BLaER1 treated with 17β-estradiol and CSF1 and Interleukin-3, amounts not matched to agents 10 nM and 100 nM (cell line): ENCODE results near the gene RNF130.

Experiments used
- H3K27ac ChIP-seq, 11 experiments: shearing (Covaris generic); formaldehyde crosslinking; 2 replicates each; pipeline ENCODE4 v1.8.1; 2022
- H3K27me3 ChIP-seq, 11 experiments: shearing (Covaris generic); formaldehyde crosslinking; 2 replicates each; pipeline ENCODE4 v1.8.1; 2022
- H3K36me3 ChIP-seq, 11 experiments: shearing (Covaris generic); formaldehyde crosslinking; 2 replicates each; pipeline ENCODE4 v1.8.1; 2022
- H3K4me1 ChIP-seq, 10 experiments: shearing (Covaris generic); formaldehyde crosslinking; 2 replicates each; pipeline ENCODE4 v1.8.1; 2022
- H3K4me2 ChIP-seq, 11 experiments: shearing (Covaris generic); formaldehyde crosslinking; 2 replicates each; pipeline ENCODE4 v1.8.1; 2022
- H3K4me3 ChIP-seq, 10 experiments: shearing (Covaris generic); formaldehyde crosslinking; 2 replicates each; pipeline ENCODE4 v1.8.1; 2022
- H3K9ac ChIP-seq, 11 experiments: shearing (Covaris generic); formaldehyde crosslinking; 2 replicates each; pipeline ENCODE4 v1.8.1; 2022
- H3K9me3 ChIP-seq, 11 experiments: shearing (Covaris generic); formaldehyde crosslinking; replicated peaks in 1 of 11; 2 replicates each; pipeline ENCODE4 v1.8.1; 2022
- H4K20me1 ChIP-seq, 11 experiments: shearing (Covaris generic); formaldehyde crosslinking; 2 replicates each; pipeline ENCODE4 v1.8.1; 2022
- Cebpa-rat ChIP-seq, 11 experiments: shearing (Covaris generic); IDR thresholded peaks; 2 replicates each; pipeline ENCODE4 v1.8.1; 2022

RNF130 gene

DNA sequence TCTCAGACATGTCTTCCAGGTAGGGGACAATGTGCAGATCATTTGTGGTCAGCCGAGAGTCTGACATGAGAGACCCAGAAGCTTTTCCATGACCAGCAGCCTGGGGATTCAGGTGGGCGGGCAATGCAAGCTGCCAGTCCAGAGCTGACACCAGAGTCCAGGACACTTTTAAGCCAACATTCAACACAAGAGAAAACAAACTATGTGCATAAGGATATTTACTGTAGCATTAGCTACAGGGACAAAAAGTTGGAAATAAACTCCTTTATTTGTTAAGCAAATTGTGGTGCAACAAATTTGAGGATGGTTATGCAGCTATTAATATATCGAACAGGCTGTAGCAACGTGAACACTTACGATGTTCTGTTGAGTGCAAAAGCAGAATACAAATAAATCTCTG is 9.9 kb upstream of the RNF130 start:
- Histone ChIP-seq H3K36me3 (no peaks in the 10 kb centered on the region; a peak in 1 of 22 replicates), H3K9ac (no peak overlapping the region), H3K9me3 (peaks cover 8 to 51% (median 38%) of the 10 kb centered on the region in 11 experiments; a peak in 20 of 22 replicates), H3K27ac (no peak overlapping the region), H3K4me3 (no peak overlapping the region), H4K20me1 (no peaks in the 10 kb centered on the region), H3K4me1 (peaks cover 22 to 43% (median 35%) of the 10 kb centered on the region in 10 experiments), H3K27me3 (no peaks in the 10 kb centered on the region; a peak in 1 of 22 replicates), H3K4me2 (peak overlapping the region in 1 of 11 experiments; percentile 53; a peak in 1 of 22 replicates)
- no peak for TF ChIP-seq Cebpa-rat (IDR thresholded peaks at IDR 0.05)

DNA sequence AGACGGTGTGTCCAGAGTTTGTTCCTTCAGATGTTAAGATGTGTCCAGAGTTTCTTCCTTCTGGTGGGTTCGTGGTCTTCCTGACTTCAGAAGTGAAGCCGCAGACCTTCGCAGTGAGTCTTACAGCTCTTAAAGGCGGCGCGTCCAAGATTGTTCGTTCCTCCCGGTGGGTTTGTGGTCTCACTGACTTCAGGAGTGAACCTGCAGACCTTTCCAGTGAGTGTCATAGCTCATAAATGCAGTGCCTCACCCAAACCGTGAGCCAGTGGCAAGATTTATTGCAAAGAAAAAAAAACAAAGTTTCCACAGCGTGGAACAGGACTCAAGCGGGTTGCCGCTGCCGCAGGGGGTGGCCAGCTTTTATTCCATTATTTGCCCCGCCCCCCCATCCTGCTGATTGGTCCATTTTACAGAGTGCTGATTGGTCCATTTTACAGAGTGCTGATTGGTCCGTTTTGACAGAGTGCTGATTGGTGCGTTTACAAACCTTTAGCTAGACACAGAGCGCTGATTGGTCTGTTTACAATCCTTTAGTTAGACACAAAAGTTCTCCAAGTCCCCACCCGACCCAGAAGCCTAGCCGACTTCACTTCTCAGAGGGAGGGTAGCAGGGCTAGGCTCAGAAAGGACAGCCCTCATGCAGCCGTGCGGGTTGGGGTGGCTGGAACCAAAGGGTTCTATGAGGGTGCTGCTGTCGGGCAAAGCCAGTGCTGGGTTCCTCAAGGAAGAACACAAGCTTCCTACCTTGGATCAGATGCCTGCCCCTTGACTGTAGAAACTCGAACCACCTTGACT is 9.1 kb upstream of the RNF130 start:
- peaks cover 17 to 40% (median 32%) of the 10 kb centered on the region in 10 experiments for H3K4me1 ChIP-seq
- H3K9ac ChIP-seq, result 0 out of 22 replicates have a peak overlapping the region, but pooled peaks of 1 of the 11 experiments have one; percentile 5
- H3K9me3 ChIP-seq, result peaks cover 8 to 51% (median 38%) of the 10 kb centered on the region in 11 experiments; a peak in 20 of 22 replicates
- no peak overlapping the region for H3K4me3 ChIP-seq
- H4K20me1 ChIP-seq, result no peaks in the 10 kb centered on the region
- peak overlapping the region; percentile 15 to 55 (median 51); a peak in 18 of 22 replicates for H3K4me2 ChIP-seq
- no peak overlapping the region for H3K27ac ChIP-seq
- TF ChIP-seq Cebpa-rat (IDR thresholded peaks at IDR 0.05), result no peak
- no peaks in the 10 kb centered on the region; a peak in 1 of 22 replicates for H3K36me3 ChIP-seq
- H3K27me3 ChIP-seq, result no peaks in the 10 kb centered on the region; a peak in 1 of 22 replicates

DNA sequence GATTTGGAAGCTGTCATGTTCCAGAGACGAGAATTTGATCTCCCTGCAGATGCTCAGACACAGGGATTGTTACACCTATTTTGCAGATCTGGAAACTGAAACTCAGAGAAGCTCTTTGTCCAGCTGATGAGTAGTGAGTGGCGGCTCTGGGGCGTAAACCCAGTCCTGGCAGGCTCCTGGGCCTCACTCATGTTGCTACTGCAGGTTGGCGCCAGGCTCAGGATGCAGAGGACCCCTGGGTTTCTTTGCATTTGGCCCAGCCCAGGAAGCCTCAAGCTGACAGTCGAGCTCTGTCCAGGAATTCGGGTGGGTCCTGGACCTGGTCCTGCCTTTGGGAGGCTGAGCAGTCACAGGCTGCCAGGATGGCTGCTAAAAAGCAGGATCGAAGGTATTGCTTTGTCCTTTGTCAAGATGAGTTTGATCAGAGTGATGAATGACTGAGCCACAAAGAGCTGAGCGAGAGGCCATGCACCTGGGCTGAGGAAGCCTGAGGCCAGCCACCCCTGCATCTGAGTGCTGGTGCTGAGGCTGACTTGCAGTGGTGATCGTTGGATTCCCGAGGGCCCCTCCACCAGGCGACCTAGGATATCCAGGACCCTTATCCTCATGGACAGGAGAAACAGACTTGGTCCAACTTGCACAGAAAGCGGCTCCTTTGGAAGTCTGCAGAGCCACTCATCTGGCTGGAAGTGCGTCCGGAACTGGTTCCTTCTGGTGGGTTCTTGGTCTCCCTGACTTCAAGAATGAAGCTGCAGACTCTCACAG is 8.3 kb upstream of the RNF130 start:
- peaks cover 8 to 51% (median 38%) of the 10 kb centered on the region in 11 experiments; a peak in 20 of 22 replicates for H3K9me3 ChIP-seq
- H3K36me3 ChIP-seq, result no peaks in the 10 kb centered on the region; a peak in 1 of 22 replicates
- no peak overlapping the region for H3K27ac ChIP-seq
- TF ChIP-seq Cebpa-rat (IDR thresholded peaks at IDR 0.05), result no peak
- H4K20me1 ChIP-seq, result no peaks in the 10 kb centered on the region
- peaks cover 9 to 32% (median 24%) of the 10 kb centered on the region in 10 experiments for H3K4me1 ChIP-seq
- peak overlapping the region; percentile 15 to 55 (median 51); a peak in 20 of 22 replicates for H3K4me2 ChIP-seq
- no peak overlapping the region for H3K4me3 ChIP-seq
- 0 out of 22 replicates have a peak overlapping the region, but pooled peaks of 1 of the 11 experiments have one; percentile 5 for H3K9ac ChIP-seq
- H3K27me3 ChIP-seq, result no peaks in the 10 kb centered on the region; a peak in 1 of 22 replicates

DNA sequence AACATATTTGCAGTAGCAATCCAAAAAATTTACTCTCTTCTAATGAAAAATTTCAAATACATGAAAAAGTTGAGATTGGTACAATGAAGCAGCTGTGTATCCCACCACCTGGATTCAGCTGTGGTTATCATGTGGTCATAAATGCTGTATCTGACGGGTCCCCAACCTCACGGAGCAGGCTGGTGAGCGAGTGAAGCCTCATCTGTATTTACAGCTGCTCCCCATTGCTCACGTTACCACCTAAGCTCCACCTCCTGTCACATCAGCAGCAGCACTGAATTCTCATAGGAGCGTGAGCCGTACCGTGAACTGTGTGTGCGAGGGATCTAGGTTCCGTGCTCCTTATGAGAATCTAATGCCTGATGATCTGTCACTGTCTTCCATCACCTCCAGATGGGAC is 6.8 kb upstream of the RNF130 start:
- Histone ChIP-seq H3K9ac (no peak overlapping the region), H4K20me1 (no peaks in the 10 kb centered on the region), H3K4me1 (peaks cover 0 to 27% (median 18%) of the 10 kb centered on the region in 10 experiments; a peak in 17 of 20 replicates), H3K27me3 (no peaks in the 10 kb centered on the region; a peak in 1 of 22 replicates), H3K36me3 (no peaks in the 10 kb centered on the region; a peak in 1 of 22 replicates), H3K9me3 (peaks cover 8 to 46% (median 32%) of the 10 kb centered on the region in 11 experiments; a peak in 20 of 22 replicates), H3K4me3 (no peak overlapping the region), H3K4me2 (peak overlapping the region in 2 of 11 experiments; percentile 15 to 25; a peak in 1 of 22 replicates), H3K27ac (no peak overlapping the region)
- TF ChIP-seq Cebpa-rat (IDR thresholded peaks at IDR 0.05), result no peak

DNA sequence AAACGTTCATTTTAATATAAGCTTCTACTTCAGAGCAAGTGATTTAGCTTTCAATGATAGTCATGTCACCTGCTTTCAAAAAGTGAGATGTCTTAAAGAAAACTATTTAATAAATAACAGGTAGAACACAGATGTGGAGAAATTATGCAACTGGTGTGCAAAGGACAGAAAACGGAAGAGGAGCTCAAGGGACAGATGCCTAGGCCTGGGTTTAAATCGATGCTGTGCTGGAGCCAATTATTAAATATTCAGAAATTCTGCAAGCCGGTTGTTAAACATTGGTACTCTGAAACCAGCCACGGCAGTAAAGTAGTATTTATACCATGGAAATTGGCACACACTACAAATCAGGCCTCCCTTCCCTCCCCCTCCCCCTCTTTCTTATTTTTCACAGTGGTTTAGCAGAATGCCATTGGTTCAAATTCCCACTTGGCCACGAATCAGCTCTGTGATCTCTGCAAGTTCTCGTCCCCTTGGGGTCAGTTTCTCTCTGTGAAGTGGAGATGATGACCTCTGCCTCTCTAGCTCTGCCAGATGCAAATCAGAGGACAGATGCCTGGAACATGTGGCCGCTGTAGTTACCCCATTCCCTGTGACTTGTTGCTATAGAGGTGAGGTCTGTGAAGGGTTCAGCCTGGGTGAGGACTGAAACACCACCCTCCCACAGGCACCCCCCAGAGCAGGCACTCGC is 6.2 kb upstream of the RNF130 start:
- Histone ChIP-seq H3K4me1 (peaks cover 0 to 27% (median 18%) of the 10 kb centered on the region in 10 experiments; a peak in 17 of 20 replicates), H3K4me3 (no peak overlapping the region), H4K20me1 (no peaks in the 10 kb centered on the region), H3K36me3 (no peaks in the 10 kb centered on the region; a peak in 1 of 22 replicates), H3K4me2 (peak overlapping the region in 4 of 11 experiments; percentile 1 to 25 (median 16); a peak in 3 of 22 replicates), H3K27me3 (no peaks in the 10 kb centered on the region; a peak in 1 of 22 replicates), H3K27ac (no peak overlapping the region), H3K9ac (no peak overlapping the region), H3K9me3 (peaks cover 8 to 46% (median 37%) of the 10 kb centered on the region in 11 experiments; a peak in 20 of 22 replicates)
- TF ChIP-seq Cebpa-rat (IDR thresholded peaks at IDR 0.05), result no peak

DNA sequence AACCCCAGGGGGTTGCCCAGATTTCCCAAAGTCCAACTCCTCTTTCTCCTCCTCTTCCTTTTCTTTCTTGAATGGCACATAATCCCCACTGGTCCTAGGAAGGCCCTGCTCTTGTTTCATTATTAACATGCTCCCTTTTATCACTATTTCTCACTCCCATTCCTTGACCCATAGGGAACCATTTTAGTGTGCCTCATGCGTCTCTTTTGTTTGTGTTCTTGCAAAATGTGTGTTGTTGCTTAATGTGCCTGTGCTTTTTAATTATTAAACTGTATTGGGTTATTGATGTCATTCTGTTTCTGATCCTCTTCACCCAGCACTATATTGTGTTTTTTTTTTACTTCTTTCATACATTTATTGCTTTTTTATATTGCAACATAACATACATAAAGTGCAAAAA is 4.1 kb upstream of the RNF130 start:
- TF ChIP-seq Cebpa-rat (IDR thresholded peaks at IDR 0.05), result no peak
- Histone ChIP-seq H3K27ac (no peak overlapping the region), H3K36me3 (peaks cover 0 to 4% (median 0%) of the 10 kb centered on the region in 11 experiments; a peak in 1 of 22 replicates), H3K9me3 (peaks cover 2 to 38% (median 29%) of the 10 kb centered on the region in 11 experiments; a peak in 19 of 22 replicates), H3K4me2 (no peak overlapping the region), H4K20me1 (no peaks in the 10 kb centered on the region; a peak in 1 of 22 replicates), H3K4me1 (peaks cover 0 to 23% (median 17%) of the 10 kb centered on the region in 10 experiments; a peak in 17 of 20 replicates), H3K27me3 (no peaks in the 10 kb centered on the region; a peak in 1 of 22 replicates), H3K9ac (no peak overlapping the region), H3K4me3 (no peak overlapping the region)

DNA sequence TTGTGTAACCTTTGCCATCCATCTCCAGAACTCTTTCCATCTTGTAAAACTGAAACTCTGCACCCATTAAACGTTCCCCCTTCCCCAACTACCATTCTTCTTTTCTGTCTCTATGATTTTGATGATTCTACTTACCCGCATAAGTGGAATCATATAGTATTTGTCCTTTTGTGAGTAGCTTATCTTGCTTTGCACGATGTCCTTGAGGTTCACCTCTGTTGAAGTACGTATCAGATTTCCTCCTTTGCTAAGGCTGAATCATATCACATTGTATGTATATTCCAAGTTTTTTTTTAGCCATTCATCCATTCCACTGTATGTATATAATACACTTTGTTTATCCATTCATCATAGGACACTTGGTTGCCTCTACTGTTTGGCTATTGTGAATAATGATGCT is 2.9 kb upstream of the RNF130 start:
- Histone ChIP-seq H3K27ac (no peak overlapping the region), H3K4me2 (no peak overlapping the region), H3K4me3 (no peak overlapping the region), H3K9ac (no peak overlapping the region), H3K9me3 (peaks cover 0 to 27% (median 23%) of the 10 kb centered on the region in 11 experiments; a peak in 16 of 22 replicates), H3K36me3 (peaks cover 0 to 4% (median 0%) of the 10 kb centered on the region in 11 experiments; a peak in 2 of 22 replicates), H3K27me3 (no peaks in the 10 kb centered on the region), H4K20me1 (peaks cover 0 to 3% (median 0%) of the 10 kb centered on the region in 11 experiments; a peak in 5 of 22 replicates), H3K4me1 (peaks cover 0 to 15% (median 5%) of the 10 kb centered on the region in 10 experiments; a peak in 15 of 20 replicates)
- TF ChIP-seq Cebpa-rat (IDR thresholded peaks at IDR 0.05), result no peak

DNA sequence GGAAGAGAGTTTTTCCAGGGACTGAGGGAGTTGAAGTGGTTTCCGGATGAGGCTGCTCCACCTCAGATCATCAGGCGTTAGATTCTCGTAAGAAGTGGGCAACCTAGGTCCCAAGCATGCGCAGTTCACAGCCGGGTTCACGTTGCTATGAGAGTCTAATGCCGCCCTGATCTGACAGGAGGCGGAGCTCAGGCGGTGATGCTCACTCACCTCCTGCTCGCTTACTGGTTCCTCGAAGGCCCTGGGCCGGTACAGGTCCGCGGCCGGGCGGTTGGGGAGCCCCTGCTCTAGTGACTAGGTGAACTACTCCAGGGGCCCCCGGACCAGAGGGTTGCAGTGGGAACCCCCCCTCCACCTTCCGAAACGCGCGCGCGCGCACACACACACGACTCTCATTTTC is 997 bp upstream of the RNF130 start:
- peaks cover 0 to 13% (median 10%) of the 10 kb centered on the region in 11 experiments; a peak in 14 of 22 replicates for H3K9me3 ChIP-seq
- H3K27ac ChIP-seq, result peak overlapping the region in 4 of 11 experiments; percentile 99 to 100 (median 100); a peak in 6 of 22 replicates
- peaks cover 0 to 4% (median 0%) of the 10 kb centered on the region in 11 experiments; a peak in 2 of 22 replicates for H3K36me3 ChIP-seq
- peaks cover 12 to 24% (median 17%) of the 10 kb centered on the region in 10 experiments for H3K4me1 ChIP-seq
- H4K20me1 ChIP-seq, result peaks cover 6 to 22% (median 11%) of the 10 kb centered on the region in 11 experiments; a peak in 15 of 22 replicates
- peak overlapping the region in 4 of 11 experiments; percentile 16 to 92 (median 76); a peak in 7 of 22 replicates for H3K4me2 ChIP-seq
- TF ChIP-seq Cebpa-rat (IDR thresholded peaks at IDR 0.05), result no peak
- H3K9ac ChIP-seq, result peak overlapping the region in 1 of 11 experiments; percentile 100; a peak in 2 of 22 replicates
- H3K4me3 ChIP-seq, result peak overlapping the region in 3 of 10 experiments; percentile 94 to 99 (median 97); a peak in 2 of 20 replicates
- no peaks in the 10 kb centered on the region for H3K27me3 ChIP-seq
